Activated CD8-positive, alpha-beta T cell treated with anti-CD3 and anti-CD28 coated beads, Interleukin-2, amount 10 ng/mL, durations not matched to agents 7 days and 5 days (primary cell): ENCODE results near the gene ARID5A. TPM values are rescaled to one million over a fixed set of nuclear protein-coding genes. Genes with fewer than 3 reads are reported as not detected.

ENCODE experiments used
- ATAC-seq: fragments of 150-1000 bp; cut with Tn5 transposase; one replicate; pipeline ENCODE4 v1.10.0; 2021; ENCODE audit warnings: moderate library complexity
- CTCF ChIA-PET: fragments of 350-600 bp; sonication (Branson Sonifier 250); formaldehyde crosslinking; loops from one replicate; lab custom pipeline; 2021; ENCODE audit warnings: antibody characterized with exemption; lab: Charles Lee
- POLR2A ChIA-PET: fragments of 350-600 bp; sonication (Branson Sonifier 250); formaldehyde crosslinking; loops from one replicate; lab custom pipeline; 2021; ENCODE audit warnings: antibody characterized with exemption; lab: Charles Lee
- DNase-seq: peaks from one replicate; pipeline ENCODE4 v3.0.0-alpha.2; 2020
- H3K27ac Mint-ChIP-seq: one replicate; pipeline ENCODE4 v1.8.0; 2021; ENCODE audit warnings: mild to moderate bottlenecking, mixed read lengths
- H3K27me3 Mint-ChIP-seq: one replicate; pipeline ENCODE4 v1.8.0; 2021; ENCODE audit warnings: low read depth, mixed read lengths
- H3K36me3 Mint-ChIP-seq: one replicate; pipeline ENCODE4 v1.8.0; 2021; ENCODE audit warnings: low read depth, mixed read lengths
- H3K4me1 Mint-ChIP-seq: one replicate; pipeline ENCODE4 v1.8.0; 2021; ENCODE audit warnings: low read depth, mixed read lengths
- H3K4me3 Mint-ChIP-seq: one replicate; pipeline ENCODE4 v1.8.0; 2021; ENCODE audit warnings: mild to moderate bottlenecking, mixed read lengths
- H3K9me3 Mint-ChIP-seq: one replicate; pipeline ENCODE4 v1.8.0; 2022; ENCODE audit warnings: mixed read lengths; ENCODE audit not compliant: insufficient read depth
- total RNA-seq, 2 experiments: library from RNA; stranded (reverse); gene quantifications; one replicate each; pipeline ENCODE4 v1.2.3, GENCODE V29; 2021

ARID5A gene
- total RNA-seq, 2 experiments from 2014 or later, result 37.7 to 40.1 TPM

GRCh38 chr2:96564026-96564425, 27.5 kb downstream of the ARID5A start:
- no peak overlapping the region for H3K4me3 Mint-ChIP-seq
- H3K9me3 Mint-ChIP-seq, result no peaks in the 10 kb centered on the region
- DNase-seq, result no peak
- no peaks in the 10 kb centered on the region for H3K4me1 Mint-ChIP-seq
- no peaks in the 10 kb centered on the region for H3K36me3 Mint-ChIP-seq
- POLR2A ChIA-PET, result no interaction called here
- no peak for ATAC-seq
- H3K27me3 Mint-ChIP-seq, result no peaks in the 10 kb centered on the region
- CTCF ChIA-PET, result interaction anchor here (2.7 kb wide), 1 partner anchor 10 kb away, joined by 14 read pairs; no protein-coding TSS in a partner anchor
- H3K27ac Mint-ChIP-seq, result no peak overlapping the region

- H3K27me3 Mint-ChIP-seq, result no peaks in the 10 kb centered on the region
- no peak for ATAC-seq
- no peak overlapping the region for H3K27ac Mint-ChIP-seq
- H3K4me3 Mint-ChIP-seq, result no peak overlapping the region
- no peaks in the 10 kb centered on the region for H3K9me3 Mint-ChIP-seq
- H3K4me1 Mint-ChIP-seq, result no peaks in the 10 kb centered on the region
- DNase-seq, result no peak
- POLR2A ChIA-PET, result no interaction called here
- no peaks in the 10 kb centered on the region for H3K36me3 Mint-ChIP-seq
- CTCF ChIA-PET, result interaction anchor here (2.7 kb wide), 1 partner anchor 10 kb away, joined by 14 read pairs; no protein-coding TSS in a partner anchor
Measured at GRCh38 chr2:96564563-96564962, 28.0 kb downstream of the ARID5A start.

GRCh38 chr2:96565111-96565510, 28.6 kb downstream of the ARID5A start:
- Mint-ChIP-seq H3K27ac (no peak overlapping the region), H3K36me3 (no peaks in the 10 kb centered on the region), H3K4me3 (no peak overlapping the region), H3K27me3 (no peaks in the 10 kb centered on the region), H3K9me3 (no peaks in the 10 kb centered on the region), H3K4me1 (no peaks in the 10 kb centered on the region)
- ChIA-PET CTCF (interaction anchor here (2.7 kb wide), 1 partner anchor 11 kb away, joined by 14 read pairs; no protein-coding TSS in a partner anchor), POLR2A (no interaction called here)
- ATAC-seq, result no peak
- DNase-seq, result no peak

GRCh38 chr2:96568094-96568493, 31.5 kb downstream of the ARID5A start:
- Mint-ChIP-seq H3K9me3 (no peaks in the 10 kb centered on the region), H3K27me3 (no peaks in the 10 kb centered on the region), H3K4me3 (no peak overlapping the region), H3K4me1 (no peaks in the 10 kb centered on the region), H3K27ac (no peak overlapping the region), H3K36me3 (no peaks in the 10 kb centered on the region)
- ATAC-seq, result no peak
- ChIA-PET POLR2A (interaction anchor here (0.5 kb wide), 1 partner anchor 36 kb away, joined by 3 read pairs; no protein-coding TSS in a partner anchor), CTCF (interaction anchor here (3.0 kb wide), 1 partner anchor 14 kb away, joined by 11 read pairs; no protein-coding TSS in a partner anchor)
- DNase-seq, result no peak

- ChIA-PET CTCF (interaction anchor here (1.0 to 1.7 kb wide), 2 partner anchors 20 kb away, joined by 5 to 8 read pairs; no protein-coding TSS in a partner anchor), POLR2A (no interaction called here)
- H3K4me1 Mint-ChIP-seq, result no peaks in the 10 kb centered on the region
- no peaks in the 10 kb centered on the region for H3K9me3 Mint-ChIP-seq
- H3K27me3 Mint-ChIP-seq, result no peaks in the 10 kb centered on the region
- H3K36me3 Mint-ChIP-seq, result no peaks in the 10 kb centered on the region
- ATAC-seq (no peak), DNase-seq (no peak)
- no peak overlapping the region for H3K27ac Mint-ChIP-seq
- no peak overlapping the region for H3K4me3 Mint-ChIP-seq
Measured at GRCh38 chr2:96574364-96574763, 37.8 kb downstream of the ARID5A start.

GRCh38 chr2:96575785-96576456, 39.4 kb downstream of the ARID5A start:
- no peaks in the 10 kb centered on the region for H3K4me1 Mint-ChIP-seq
- no peaks in the 10 kb centered on the region for H3K9me3 Mint-ChIP-seq
- H3K4me3 Mint-ChIP-seq, result no peak overlapping the region
- ChIA-PET CTCF (interaction anchor here (0.8 to 1.7 kb wide), 3 partner anchors 18 to 169 kb away, joined by 3 to 8 read pairs (median 4); no protein-coding TSS in a partner anchor), POLR2A (no interaction called here)
- H3K27ac Mint-ChIP-seq, result no peak overlapping the region
- H3K36me3 Mint-ChIP-seq, result no peaks in the 10 kb centered on the region
- DNase-seq, result no peak
- no peaks in the 10 kb centered on the region for H3K27me3 Mint-ChIP-seq
- no peak for ATAC-seq

GRCh38 chr2:96577501-96577900, 40.9 kb downstream of the ARID5A start:
- H3K36me3 Mint-ChIP-seq, result no peaks in the 10 kb centered on the region
- CTCF ChIA-PET, result interaction anchor here (1.2 kb wide), 1 partner anchor 23 kb away, joined by 4 read pairs; no protein-coding TSS in a partner anchor
- no peaks in the 10 kb centered on the region for H3K4me1 Mint-ChIP-seq
- no peak overlapping the region for H3K27ac Mint-ChIP-seq
- DNase-seq, result no peak
- H3K9me3 Mint-ChIP-seq, result no peaks in the 10 kb centered on the region
- no peak overlapping the region for H3K4me3 Mint-ChIP-seq
- no peak for ATAC-seq
- H3K27me3 Mint-ChIP-seq, result no peaks in the 10 kb centered on the region
- POLR2A ChIA-PET, result no interaction called here

GRCh38 chr2:96578731-96579130, 42.2 kb downstream of the ARID5A start:
- POLR2A ChIA-PET, result no interaction called here
- no peak for DNase-seq
- no peaks in the 10 kb centered on the region for H3K9me3 Mint-ChIP-seq
- H3K27me3 Mint-ChIP-seq, result no peaks in the 10 kb centered on the region
- H3K4me1 Mint-ChIP-seq, result no peaks in the 10 kb centered on the region
- no peaks in the 10 kb centered on the region for H3K36me3 Mint-ChIP-seq
- no peak for ATAC-seq
- H3K27ac Mint-ChIP-seq, result no peak overlapping the region
- CTCF ChIA-PET, result interaction anchor here (0.8 to 1.2 kb wide), 2 partner anchors 25 kb away, joined by 3 to 4 read pairs; no protein-coding TSS in a partner anchor
- no peak overlapping the region for H3K4me3 Mint-ChIP-seq

GRCh38 chr2:96579422-96579821, 42.9 kb downstream of the ARID5A start:
- Mint-ChIP-seq H3K4me3 (no peak overlapping the region), H3K36me3 (peaks cover under 1% of the 10 kb centered on the region), H3K4me1 (no peaks in the 10 kb centered on the region), H3K9me3 (no peaks in the 10 kb centered on the region), H3K27ac (no peak overlapping the region), H3K27me3 (no peaks in the 10 kb centered on the region)
- DNase-seq (no peak), ATAC-seq (no peak)
- POLR2A ChIA-PET, result no interaction called here
- CTCF ChIA-PET, result interaction anchor here (0.8 to 1.6 kb wide), 2 partner anchors 13 to 25 kb away, joined by 3 to 4 read pairs; no protein-coding TSS in a partner anchor

- ChIA-PET CTCF (interaction anchor here (0.9 to 1.6 kb wide), 2 partner anchors 12 to 14 kb away, joined by 3 to 4 read pairs; no protein-coding TSS in a partner anchor), POLR2A (interaction anchor here (0.6 kb wide), 1 partner anchor 12 kb away, joined by 3 read pairs; no protein-coding TSS in a partner anchor)
- no peak overlapping the region for H3K4me3 Mint-ChIP-seq
- H3K36me3 Mint-ChIP-seq, result peaks cover 9% of the 10 kb centered on the region
- ATAC-seq (no peak), DNase-seq (no peak)
- no peaks in the 10 kb centered on the region for H3K27me3 Mint-ChIP-seq
- H3K4me1 Mint-ChIP-seq, result no peaks in the 10 kb centered on the region
- no peaks in the 10 kb centered on the region for H3K9me3 Mint-ChIP-seq
- no peak overlapping the region for H3K27ac Mint-ChIP-seq
Measured at GRCh38 chr2:96580771-96581170, 44.2 kb downstream of the ARID5A start.

GRCh38 chr2:96584017-96584416, 47.5 kb downstream of the ARID5A start:
- CTCF ChIA-PET, result interaction anchor here (1.0 kb wide), 1 partner anchor 10 kb away, joined by 3 read pairs; no protein-coding TSS in a partner anchor

GRCh38 chr2:96587843-96588242, 51.3 kb downstream of the ARID5A start:
- H3K9me3 Mint-ChIP-seq, result no peaks in the 10 kb centered on the region
- peaks cover 54% of the 10 kb centered on the region for H3K36me3 Mint-ChIP-seq
- DNase-seq (no peak), ATAC-seq (no peak)
- H3K27ac Mint-ChIP-seq, result no peak overlapping the region
- CTCF ChIA-PET, result no interaction called here
- no peaks in the 10 kb centered on the region for H3K27me3 Mint-ChIP-seq
- POLR2A ChIA-PET, result no interaction called here
- H3K4me1 Mint-ChIP-seq, result peaks cover 17% of the 10 kb centered on the region
- no peak overlapping the region for H3K4me3 Mint-ChIP-seq

More at GRCh38 chr2:96584017-96584416, 47.5 kb downstream of the ARID5A start:
- Mint-ChIP-seq H3K4me3 (no peak overlapping the region), H3K36me3 (peaks cover 28% of the 10 kb centered on the region), H3K4me1 (peaks cover 5% of the 10 kb centered on the region), H3K27ac (no peak overlapping the region), H3K9me3 (no peaks in the 10 kb centered on the region), H3K27me3 (no peaks in the 10 kb centered on the region)
- DNase-seq (no peak), ATAC-seq (no peak)
- POLR2A ChIA-PET, result no interaction called here
